K562 (cell line): ENCODE measurements around the gene TTC6. TPM values are rescaled to one million over a fixed set of nuclear protein-coding genes. Genes with fewer than 3 reads are reported as not detected.

ENCODE experiments used
- ATAC-seq: fragments of 200-7000 bp; cut with Tn5 transposase; 3 replicates; pipeline ENCODE4 v1.9.1; 2020; ENCODE audit warnings: moderate library complexity
- BruUV-seq: library from RNA; stranded (reverse); fragments of 400-500 nt; replicated peaks from 2 replicates; lab custom pipeline; 2021; lab: Mats Ljungman, UMichigan
- CTCF ChIA-PET: fragments of 300-600 bp; formaldehyde crosslinking; extraction: SDS; loops from one replicate; lab custom pipeline; 2021; ENCODE audit warnings: low intra/inter-chr PET ratio; lab: Yijun Ruan, JAX
- POLR2A ChIA-PET: fragments of 300-600, 350-650 bp; sonication (Branson Sonifier 250); formaldehyde crosslinking; extraction: SDS; loops from one replicate; lab custom pipeline; 2021; ENCODE audit warnings: antibody characterized with exemption, inconsistent platforms; lab: Yijun Ruan, JAX
- DNase-seq, 4 experiments: peaks; one replicate each; pipeline versions ENCODE4 v3.0.0 to v3.0.0-alpha.2; 2011 to 2018; ENCODE audit warnings: low spot score in 3 of 4, mixed read lengths in 3 of 4; ENCODE audit errors: extremely low read depth in 1 of 4
- FAIRE-seq: peaks from 2 replicates; lab custom pipeline; 2011; peaks lifted over from hg19 to GRCh38; lab: Jason Lieb, UNC
- H2AFZ ChIP-seq: 2 replicates; pipeline ENCODE4 v1.6.0; 2011; ENCODE audit warnings: low read depth, low read length, control low read depth, inconsistent platforms
- H3K27ac ChIP-seq: fragments of 200-600 bp; 3 replicates; pipeline ENCODE4 v1.8.0; 2011; ENCODE audit warnings: low read depth, mild to moderate bottlenecking, control low read depth, inconsistent platforms, low read length, moderate library complexity, mixed read lengths; ENCODE audit errors: extremely low read depth
- H3K27me3 ChIP-seq, 2 experiments: fragments of 300-600 bp in 1 of 2; 2 replicates in 1 of 2; 3 replicates in 1 of 2; pipeline versions ENCODE4 v1.6.0 to v1.8.0; 2011; ENCODE audit warnings: inconsistent platforms in 2 of 2, low read length in 2 of 2, mild to moderate bottlenecking in 1 of 2, mixed read lengths in 1 of 2, moderate library complexity in 1 of 2; ENCODE audit not compliant: control insufficient read depth in 2 of 2, insufficient read depth in 2 of 2
- H3K36me3 ChIP-seq: fragments of 300-600 bp; 3 replicates; pipeline ENCODE4 v1.8.0; 2011; ENCODE audit warnings: mild to moderate bottlenecking, low read length, inconsistent platforms; ENCODE audit not compliant: control insufficient read depth, insufficient read depth
- H3K4me1 ChIP-seq, 2 experiments: fragments of 200-600 bp in 1 of 2; replicated peaks in 1 of 2; 2 replicates in 1 of 2; 3 replicates in 1 of 2; pipeline versions ENCODE4 v1.5.1 to v1.8.0; 2011; ENCODE audit warnings: inconsistent platforms in 2 of 2, low read length in 2 of 2, mild to moderate bottlenecking in 1 of 2, mixed read lengths in 1 of 2, moderate library complexity in 1 of 2; ENCODE audit not compliant: control insufficient read depth in 2 of 2, insufficient read depth in 2 of 2
- H3K4me2 ChIP-seq: 2 replicates; pipeline ENCODE4 v1.6.1; 2011; ENCODE audit warnings: low read length, control low read depth, inconsistent platforms, mixed read lengths; ENCODE audit not compliant: insufficient read depth
- H3K4me3 ChIP-seq: fragments of 200-600 bp; sonication (generic), shearing (Covaris generic); 2 replicates; pipeline ENCODE4 v1.5.1; 2016; ENCODE audit warnings: control low read depth, inconsistent platforms
- H3K79me2 ChIP-seq: fragments of 200-600 bp; 3 replicates; pipeline ENCODE4 v1.8.0; 2011; ENCODE audit warnings: low read length, inconsistent platforms; ENCODE audit not compliant: control insufficient read depth, insufficient read depth
- H3K9ac ChIP-seq, 2 experiments: 2 replicates each; pipeline versions ENCODE4 v1.6.0 to v1.6.1; 2011; ENCODE audit warnings: low read depth in 2 of 2, low read length in 2 of 2, control low read depth in 1 of 2, inconsistent platforms in 1 of 2, mild to moderate bottlenecking in 1 of 2, mixed read lengths in 1 of 2; ENCODE audit not compliant: insufficient read depth in 1 of 2
- H3K9me1 ChIP-seq: one replicate; pipeline ENCODE4 v1.6.0; 2011; ENCODE audit warnings: inconsistent platforms, mild to moderate bottlenecking, low read length, moderate library complexity; ENCODE audit not compliant: control insufficient read depth, insufficient read depth
- H3K9me3 ChIP-seq: replicated peaks from 2 replicates; pipeline ENCODE4 v1.5.1; 2011; ENCODE audit warnings: low read depth, low read length, inconsistent platforms; ENCODE audit not compliant: control insufficient read depth, insufficient read depth
- H4K20me1 ChIP-seq: replicated peaks from 2 replicates; pipeline ENCODE4 v1.6.1; 2011; ENCODE audit warnings: low read length, inconsistent platforms, mixed read lengths; ENCODE audit not compliant: control insufficient read depth, insufficient read depth
- CREBBP ChIP-seq: IDR thresholded peaks from one replicate; pipeline ENCODE4 v1.6.1; 2012; ENCODE audit warnings: low read depth, mild to moderate bottlenecking, control low read depth, inconsistent platforms, low read length
- CXXC5 ChIP-seq: fragments of 250-450 bp; sonication (Bioruptor Pico); IDR thresholded peaks from 2 replicates; pipeline ENCODE4 v1.8.0; 2022; ENCODE audit warnings: inconsistent platforms, mild to moderate bottlenecking, moderate library complexity
- FOXP4 ChIP-seq: sonication (generic); formaldehyde crosslinking; IDR thresholded peaks from 2 replicates; pipeline ENCODE4 v1.8.0; 2022; ENCODE audit warnings: mild to moderate bottlenecking, missing genetic modification reagents, borderline replicate concordance
- LCOR ChIP-seq: sonication (generic); formaldehyde crosslinking; IDR thresholded peaks from 2 replicates; pipeline ENCODE4 v1.8.0; 2022; ENCODE audit warnings: mild to moderate bottlenecking, missing genetic modification reagents
- PKNOX1 ChIP-seq: fragments of 450-650 bp; IDR thresholded peaks from 2 replicates; pipeline ENCODE4 v1.6.1; 2016
- RBM17 ChIP-seq: fragments of 200-400 bp; formaldehyde crosslinking; IDR thresholded peaks from 2 replicates; pipeline ENCODE4 v1.6.1; 2017; ENCODE audit warnings: low read depth, mild to moderate bottlenecking, low read length, borderline replicate concordance
- RERE ChIP-seq: sonication (generic); formaldehyde crosslinking; IDR thresholded peaks from 2 replicates; pipeline ENCODE4 v1.8.0; 2023; ENCODE audit warnings: missing genetic modification reagents, mild to moderate bottlenecking, borderline replicate concordance
- TSC22D4 ChIP-seq: fragments of 450-650 bp; IDR thresholded peaks from 2 replicates; pipeline ENCODE4 v1.6.1; 2016; ENCODE audit warnings: missing genetic modification characterization, missing biosample characterization, control low read depth
- UBTF ChIP-seq, 2 experiments: IDR thresholded peaks; 2 replicates each; pipeline ENCODE4 v1.6.1; 2012; ENCODE audit warnings: improper control_type of control experiment in 2 of 2, low read depth in 2 of 2, low read length in 2 of 2, borderline replicate concordance in 1 of 2
- ZNF384 ChIP-seq: IDR thresholded peaks from 2 replicates; pipeline ENCODE4 v1.6.1; 2012; ENCODE audit warnings: low read depth, low read length, improper control_type of control experiment
- WGBS: fragments of 100-300 bp; shearing (Covaris generic); methylation state at CpG from one replicate; pipeline ENCODE4 v1.1.6; 2016; ENCODE audit warnings: low coverage, mixed read lengths; ENCODE audit not compliant: insufficient coverage; ENCODE audit errors: missing lambda C conversion rate; 5-methylcytosine and 5-hydroxymethylcytosine counted together
- in situ Hi-C: fragments of 300-500 bp; cut with MboI; formaldehyde crosslinking; loops from 4 replicates; pipeline ENCODE4 v1.15.0; 2018; ENCODE audit warnings: inconsistent platforms, mixed read lengths
- intact Hi-C: fragments of 100-400 bp; cut with micrococcal nuclease; formaldehyde crosslinking; loops from 2 replicates; pipeline ENCODE4 v1.14.2; 2022
- polyA plus RNA-seq, 8 experiments: library from polyadenylated mRNA; depleted of rRNA in 4 of 8; stranded (reverse) in 5 of 8; unstranded in 3 of 8; fragments of >200 nt; fragmentation: Nextera tagmentation in 2 of 8; fragmentation: Illumina TruSeq in 1 of 8; extraction: Ambion mirVana in 2 of 8; extraction: Trizol in 1 of 8; gene quantifications; 2 replicates each; pipeline versions ENCODE4 v1.2.1 to v1.2.3, GENCODE V29; 2011 to 2014; ENCODE audit warnings: inconsistent platforms in 1 of 8, missing spikeins in 1 of 8
- total RNA-seq, 7 experiments: library from RNA; depleted of rRNA in 6 of 7; stranded (reverse); fragments of >200 nt in 6 of 7; fragmentation: Illumina TruSeq in 2 of 7; extraction: Trizol in 2 of 7; gene quantifications; 2 replicates each; pipeline versions ENCODE4 v1.2.1 to v1.2.3, GENCODE V29; 2011 to 2021; ENCODE audit warnings: low replicate concordance in 1 of 7

TTC6 gene
- total and polyA plus RNA-seq, 9 of the 15 experiments (the other 6 are each of a cell fraction or from before 2014, with no cell fraction given), result 0.04 to 0.23 (median 0.08) TPM; not detected in 5

GRCh38 chr14:37566811-37567371, 28.5 kb upstream of the TTC6 start:
- intact Hi-C loops, result no loop called here
- Histone ChIP-seq H3K27ac (no peak overlapping the region), H3K4me2 (no peak overlapping the region)
- TF ChIP-seq UBTF (IDR thresholded peaks at IDR 0.05; ENCODE audit: borderline replicate concordance in 1 of 2, low read depth in 2 of 2, low read length in 2 of 2) (no peak), RBM17 (no peak), PKNOX1 (no peak), LCOR (CRISPR knock-in tag) (no peak), ZNF384 (no peak), CREBBP (no peak), TSC22D4 (tag) (no peak), CXXC5 (CRISPR knock-in tag) (no peak), RERE (CRISPR knock-in tag) (no peak), FOXP4 (CRISPR knock-in tag) (no peak)

More at GRCh38 chr14:37566811-37567371, 28.5 kb upstream of the TTC6 start:
- ChIA-PET POLR2A (no interaction called here), CTCF (no interaction called here)
- no peaks in the 10 kb centered on the region for H3K79me2 ChIP-seq
- no peak overlapping the region for H3K4me3 ChIP-seq
- H3K36me3 ChIP-seq, result no peaks in the 10 kb centered on the region
- BruUV-seq, result no TSS peak
- FAIRE-seq (no peak), ATAC-seq (no peak), DNase-seq (no peak)
- no peak overlapping the region for H2AFZ ChIP-seq
- no peaks in the 10 kb centered on the region for H3K27me3 ChIP-seq
- H4K20me1 ChIP-seq, result no peaks in the 10 kb centered on the region
- WGBS, result 21% methylated on average over 3 of the region's 3 CpGs
- no peaks in the 10 kb centered on the region for H3K4me1 ChIP-seq
- in situ Hi-C loops, result no loop called here
- no peak overlapping the region for H3K9ac ChIP-seq
- H3K9me1 ChIP-seq, result no peaks in the 10 kb centered on the region
- no peaks in the 10 kb centered on the region for H3K9me3 ChIP-seq
